Measurements from ENCODE around the gene ZNF407.

ZNF407 gene

DNA sequence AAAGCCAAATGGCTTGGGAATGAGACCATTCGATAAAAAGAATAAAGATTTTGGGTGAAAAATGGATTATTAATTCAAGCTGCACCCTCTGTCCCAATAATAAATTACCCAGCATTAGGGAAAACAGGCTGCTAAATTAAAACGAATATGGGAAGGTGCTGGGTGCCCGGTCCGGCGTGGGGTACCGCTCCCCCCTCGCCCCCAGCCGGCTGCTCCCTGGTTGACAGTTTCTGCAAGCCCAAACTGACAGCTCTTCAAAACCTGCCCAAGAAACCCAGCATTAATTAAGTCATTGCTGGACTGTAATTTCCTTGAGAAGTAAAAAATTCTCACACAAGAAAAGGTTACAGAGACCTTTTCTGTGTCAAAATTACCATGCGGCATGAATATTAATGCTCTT is 512.6 kb downstream of the ZNF407 start:
- DNase-seq = no peak

DNA sequence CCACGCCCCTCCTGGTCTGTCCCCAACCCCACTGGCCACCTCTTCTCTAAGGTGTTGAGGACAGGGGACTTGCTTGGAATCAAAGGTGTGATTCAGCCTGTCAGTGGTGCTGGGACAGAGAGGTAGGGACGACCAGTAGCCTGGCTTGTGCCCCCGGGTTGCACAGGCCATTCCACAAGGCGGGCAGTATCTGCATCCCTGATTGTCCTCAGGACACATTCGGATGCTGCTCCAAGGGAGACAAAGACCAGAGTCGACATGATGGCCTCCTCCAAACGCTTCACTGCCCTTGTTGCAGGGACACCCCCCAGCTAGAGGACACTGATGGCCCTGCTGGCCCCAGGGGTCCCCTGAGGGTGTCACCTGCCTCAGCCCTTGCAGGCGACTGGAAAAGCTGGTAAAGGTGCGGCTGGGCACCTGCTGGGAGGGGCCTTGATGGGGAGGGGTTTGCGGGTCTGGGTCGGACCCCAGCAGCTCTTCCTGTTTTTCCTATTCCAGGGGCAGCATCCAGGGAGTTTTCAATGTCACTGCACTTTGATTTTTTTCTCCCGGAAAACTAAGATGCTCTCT is 513.3 kb downstream of the ZNF407 start:
- DNase-seq = no peak

- no peak for DNase-seq
Observed at GRCh38 chr18:75111760-75112159, 514.1 kb downstream of the ZNF407 start.

GRCh38 chr18:75112186-75113096 is 514.8 kb downstream of the ZNF407 start:
- DNase-seq = no peak

GRCh38 chr18:75113455-75113854 is 515.8 kb downstream of the ZNF407 start:
- no peak for DNase-seq

DNA sequence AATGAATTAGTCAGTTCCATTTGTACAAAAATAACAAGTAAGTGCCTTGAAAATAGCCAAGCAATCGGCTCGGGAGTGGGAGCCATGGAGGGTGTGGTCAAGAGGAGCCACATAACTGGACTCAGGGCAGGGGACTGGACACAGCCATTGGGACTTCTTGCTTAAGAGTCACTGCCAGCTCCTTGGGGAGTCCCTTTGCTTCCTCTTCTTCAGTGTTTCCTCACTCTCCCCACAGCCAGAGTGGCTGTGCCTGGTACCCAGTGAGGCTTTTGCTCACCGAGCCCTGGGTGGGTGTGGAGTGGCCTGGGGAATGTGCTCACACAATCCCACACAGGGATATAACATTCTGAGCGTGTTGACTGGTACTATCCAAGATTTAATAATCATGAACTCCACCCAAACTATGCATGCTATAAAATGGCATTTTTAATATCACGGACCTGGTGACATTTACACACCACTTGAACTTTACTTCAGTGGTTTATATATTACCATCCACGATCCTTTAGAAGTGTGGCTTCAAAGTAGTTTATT is 516.6 kb downstream of the ZNF407 start:
- no peak for DNase-seq

All from KG1 (cell line).